Measurements from ENCODE around the gene ETS1.

The ETS1 gene

GRCh38 chr11:128587415-128587814 lies at the start of gene ETS1:
Gene ETS1 (minus strand): TSS chr11:128587558. CDS start chr11:128573130, 14,428 bp downstream.
- FAIRE-seq, result no peak

- FAIRE-seq, result no peak
These were observed 47.0 kb upstream of the ETS1 start for GRCh38 chr11:128634395-128634794.

- FAIRE-seq, result no peak
These were observed 46.1 kb upstream of the ETS1 start for GRCh38 chr11:128633384-128633965.

- no peak for FAIRE-seq
These were observed 44.9 kb upstream of the ETS1 start for GRCh38 chr11:128632141-128632791.

GRCh38 chr11:128630367-128631230 lies 43.2 kb upstream of the ETS1 start:
- peak; percentile 82 for FAIRE-seq

GRCh38 chr11:128629516-128630106 lies 42.3 kb upstream of the ETS1 start:
- FAIRE-seq, result no peak

GRCh38 chr11:128628686-128629085 lies 41.3 kb upstream of the ETS1 start:
- FAIRE-seq, result no peak

- FAIRE-seq, result no peak
These were observed 40.9 kb upstream of the ETS1 start for GRCh38 chr11:128628325-128628673.

- no peak for FAIRE-seq
These were observed 40.4 kb upstream of the ETS1 start for GRCh38 chr11:128627666-128628324.

GRCh38 chr11:128626913-128627665 lies 39.7 kb upstream of the ETS1 start:
- FAIRE-seq, result no peak

GRCh38 chr11:128625746-128626145 lies 38.4 kb upstream of the ETS1 start:
- no peak for FAIRE-seq

GRCh38 chr11:128625326-128625725 lies 38.0 kb upstream of the ETS1 start:
- no peak for FAIRE-seq

GRCh38 chr11:128624269-128625175 lies 37.2 kb upstream of the ETS1 start:
- no peak for FAIRE-seq

- no peak for FAIRE-seq
These were observed 35.7 kb upstream of the ETS1 start for GRCh38 chr11:128623091-128623490.

- FAIRE-seq, result no peak
These were observed 34.5 kb upstream of the ETS1 start for GRCh38 chr11:128621601-128622501.

- no peak for FAIRE-seq
These were observed 33.1 kb upstream of the ETS1 start for GRCh38 chr11:128620309-128621100.

GRCh38 chr11:128619540-128620308 lies 32.4 kb upstream of the ETS1 start:
- no peak for FAIRE-seq

GRCh38 chr11:128619007-128619406 lies 31.6 kb upstream of the ETS1 start:
- no peak for FAIRE-seq

Measured in A204.1 (cell line).